ENCODE results near the gene MICU2. TPM values are rescaled to one million over a fixed set of nuclear protein-coding genes. Genes with fewer than 3 reads are reported as not detected.
"Not testable (repeated sequence)": the region's sequence is repeated elsewhere in the genome, so short reads cannot be mapped to it uniquely, and the experiment has no call there.

The MICU2 gene
- total RNA-seq, 1 donor from 2014 or later: 64.4 TPM

GRCh38 chr13:21595546-21595822 lies 8.5 kb downstream of the MICU2 start:
- H3K9me3 ChIP-seq (replicated peaks): peaks cover 8% of the 10 kb centered on the region
- intact Hi-C loops (cut with micrococcal nuclease): no loop called here
- H3K4me3 ChIP-seq: no peak overlapping the region
- no peak for DNase-seq
- TF ChIP-seq, protein P1, sequence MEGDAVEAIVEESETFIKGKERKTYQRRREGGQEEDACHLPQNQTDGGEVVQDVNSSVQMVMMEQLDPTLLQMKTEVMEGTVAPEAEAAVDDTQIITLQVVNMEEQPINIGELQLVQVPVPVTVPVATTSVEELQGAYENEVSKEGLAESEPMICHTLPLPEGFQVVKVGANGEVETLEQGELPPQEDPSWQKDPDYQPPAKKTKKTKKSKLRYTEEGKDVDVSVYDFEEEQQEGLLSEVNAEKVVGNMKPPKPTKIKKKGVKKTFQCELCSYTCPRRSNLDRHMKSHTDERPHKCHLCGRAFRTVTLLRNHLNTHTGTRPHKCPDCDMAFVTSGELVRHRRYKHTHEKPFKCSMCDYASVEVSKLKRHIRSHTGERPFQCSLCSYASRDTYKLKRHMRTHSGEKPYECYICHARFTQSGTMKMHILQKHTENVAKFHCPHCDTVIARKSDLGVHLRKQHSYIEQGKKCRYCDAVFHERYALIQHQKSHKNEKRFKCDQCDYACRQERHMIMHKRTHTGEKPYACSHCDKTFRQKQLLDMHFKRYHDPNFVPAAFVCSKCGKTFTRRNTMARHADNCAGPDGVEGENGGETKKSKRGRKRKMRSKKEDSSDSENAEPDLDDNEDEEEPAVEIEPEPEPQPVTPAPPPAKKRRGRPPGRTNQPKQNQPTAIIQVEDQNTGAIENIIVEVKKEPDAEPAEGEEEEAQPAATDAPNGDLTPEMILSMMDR (IDR thresholded peaks at IDR 0.05; ENCODE audit: borderline replicate concordance): no peak
- H3K36me3 ChIP-seq: no peaks in the 10 kb centered on the region
- no peak overlapping the region for H3K27ac ChIP-seq (replicated peaks)
- H3K27me3 ChIP-seq (ENCODE audit: low read depth): no peaks in the 10 kb centered on the region
- H3K4me1 ChIP-seq: peaks cover 28% of the 10 kb centered on the region

DNA sequence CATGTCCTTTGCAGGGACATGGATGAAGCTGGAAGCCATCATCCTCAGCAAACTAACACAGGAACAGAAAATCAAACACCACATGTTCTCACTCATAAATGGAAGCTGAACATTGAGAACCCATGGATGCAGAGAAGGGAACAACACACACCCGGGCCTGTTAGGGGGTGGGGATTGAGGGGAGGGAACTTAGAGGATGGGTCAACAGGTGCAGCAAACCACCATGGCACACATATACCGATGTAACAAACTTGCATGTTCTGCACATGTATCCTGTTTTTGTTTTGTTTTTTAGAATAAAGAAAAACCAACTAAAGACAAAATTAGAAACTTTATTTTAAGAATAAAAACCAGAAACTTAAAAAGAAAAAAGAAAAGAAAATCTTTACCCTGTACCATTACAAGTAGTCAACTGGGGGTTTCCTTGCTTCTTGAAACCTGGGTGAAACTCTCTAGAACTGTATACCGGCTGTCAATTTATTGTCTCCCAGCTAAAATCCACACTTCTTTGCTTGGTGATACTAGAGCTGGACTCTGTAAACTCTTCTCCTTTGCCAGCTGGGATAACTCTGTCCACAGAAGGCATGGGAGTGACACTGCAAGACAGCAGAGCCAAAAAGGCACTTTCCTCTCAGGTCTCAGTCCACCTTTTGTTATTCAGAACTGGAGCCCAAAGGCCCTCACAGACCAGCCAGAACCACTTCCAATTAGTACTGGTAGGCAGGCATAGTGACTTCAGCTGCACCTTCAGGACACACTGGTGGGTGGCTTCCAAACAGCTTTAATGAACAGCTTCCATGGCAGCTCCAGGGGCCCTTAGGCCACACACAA lies 9.0 kb downstream of the MICU2 start:
- intact Hi-C loops (cut with micrococcal nuclease): no loop called here
- no peak for DNase-seq
- Histone ChIP-seq H3K27me3 (ENCODE audit: low read depth) (no peaks in the 10 kb centered on the region), H3K9me3 (replicated peaks) (peaks cover 8% of the 10 kb centered on the region), H3K36me3 (no peaks in the 10 kb centered on the region), H3K4me3 (no peak overlapping the region), H3K4me1 (peaks cover 28% of the 10 kb centered on the region), H3K27ac (replicated peaks) (no peak overlapping the region)
- TF ChIP-seq, protein P1 (IDR thresholded peaks at IDR 0.05; ENCODE audit: borderline replicate concordance): no peak

- DNase-seq; intact Hi-C loops (cut with micrococcal nuclease); H3K27me3 ChIP-seq (ENCODE audit: low read depth); H3K9me3 ChIP-seq (replicated peaks); H3K27ac ChIP-seq (replicated peaks); H3K4me3 ChIP-seq; H3K36me3 ChIP-seq: not testable (repeated sequence)
- peaks cover 28% of the 10 kb centered on the region for H3K4me1 ChIP-seq
These were observed 13.1 kb downstream of the MICU2 start for GRCh38 chr13:21590665-21591456.

DNA sequence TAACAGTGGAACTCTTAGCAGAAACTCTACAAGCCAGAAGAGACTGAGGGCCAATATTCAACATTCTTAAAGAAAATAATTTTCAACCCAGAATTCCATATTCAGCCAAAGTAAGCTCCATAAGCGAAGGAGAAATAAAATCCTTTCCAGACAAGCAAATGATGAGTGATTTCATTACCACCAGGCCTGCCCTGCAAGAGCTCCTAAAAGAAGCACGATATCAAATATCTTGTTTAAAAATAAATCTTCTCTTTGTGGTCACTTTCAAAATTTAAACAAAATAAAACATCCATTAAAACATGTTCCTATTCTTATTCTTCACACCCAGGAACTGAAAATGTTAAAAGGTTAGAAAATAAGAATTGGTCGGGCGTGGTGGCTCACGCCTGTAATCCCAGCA lies 13.7 kb downstream of the MICU2 start:
- TF ChIP-seq, protein P1 (IDR thresholded peaks at IDR 0.05; ENCODE audit: borderline replicate concordance): no peak
- DNase-seq: no peak
- H3K4me1 ChIP-seq: peaks cover 22% of the 10 kb centered on the region
- intact Hi-C loops (cut with micrococcal nuclease): no loop called here
- H3K27me3 ChIP-seq (ENCODE audit: low read depth): no peaks in the 10 kb centered on the region
- no peak overlapping the region for H3K27ac ChIP-seq (replicated peaks)
- H3K36me3 ChIP-seq: no peaks in the 10 kb centered on the region
- H3K9me3 ChIP-seq (replicated peaks): peaks cover 8% of the 10 kb centered on the region
- no peak overlapping the region for H3K4me3 ChIP-seq

GRCh38 chr13:21589510-21589909 lies 14.5 kb downstream of the MICU2 start:
- H3K4me3 ChIP-seq; intact Hi-C loops (cut with micrococcal nuclease); H3K9me3 ChIP-seq (replicated peaks); DNase-seq; H3K27ac ChIP-seq (replicated peaks); H3K27me3 ChIP-seq (ENCODE audit: low read depth); H3K36me3 ChIP-seq: not testable (repeated sequence)
- peaks cover 16% of the 10 kb centered on the region for H3K4me1 ChIP-seq

- DNase-seq; intact Hi-C loops (cut with micrococcal nuclease); H3K9me3 ChIP-seq (replicated peaks); H3K36me3 ChIP-seq; H3K4me3 ChIP-seq; H3K27ac ChIP-seq (replicated peaks); H3K27me3 ChIP-seq (ENCODE audit: low read depth): not testable (repeated sequence)
- H3K4me1 ChIP-seq: peaks cover 20% of the 10 kb centered on the region
These were observed 15.6 kb downstream of the MICU2 start for GRCh38 chr13:21588411-21588810.
